Prostate gland (tissue), 2 donors: ENCODE results near the gene GAD2.

Source experiments
- CTCF ChIP-seq, 4 experiments: fragments of 200-600 bp in 2 of 4; fragments of 450-650 bp in 2 of 4; sonication (generic) in 2 of 4; IDR thresholded peaks; 1 replicate in 3 of 4; 2 replicates in 1 of 4; pipeline ENCODE4 v1.5.1; 2016 to 2019; ENCODE audit warnings: antibody characterized with exemption in 4 of 4, mild to moderate bottlenecking in 2 of 4, moderate library complexity in 2 of 4
- POLR2AphosphoS5 ChIP-seq: sonication (generic); formaldehyde crosslinking; IDR thresholded peaks from one replicate; pipeline ENCODE4 v1.6.1; 2017; ENCODE audit warnings: antibody characterized with exemption

DNA sequence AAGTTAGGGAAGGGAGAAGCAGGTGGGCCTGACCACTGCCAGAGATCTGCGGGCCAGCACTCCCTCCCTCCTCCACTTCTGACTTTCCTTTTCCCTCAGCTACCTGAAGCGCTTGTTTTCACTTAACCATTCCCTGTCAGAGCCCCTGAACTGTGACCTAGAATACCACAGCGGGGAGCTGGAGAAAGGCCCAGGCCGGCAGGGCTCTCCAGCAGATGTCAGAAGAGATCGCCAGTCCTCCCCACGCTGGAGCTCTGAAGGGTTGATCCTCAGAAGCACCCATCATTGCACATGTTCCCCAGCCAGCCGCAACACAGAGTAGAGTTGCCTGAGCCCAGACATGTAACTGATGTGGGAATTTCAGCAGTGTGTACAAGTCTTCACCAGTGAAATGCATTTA is 44.4 kb upstream of the GAD2 start:
- TF ChIP-seq CTCF (IDR thresholded peaks at IDR 0.05) = no peak
- TF ChIP-seq POLR2AphosphoS5 = no peak
